GDM1 (cell line): ENCODE measurements around the gene RBL1.
A peak's percentile ranks its signal among the peaks of the same experiment; 100 is the strongest.
"Not testable (repeated sequence)": the region's sequence is repeated elsewhere in the genome, so short reads cannot be mapped to it uniquely, and the experiment has no call there.

Experiments used
- DNase-seq: peaks from one replicate; lab custom pipeline; 2025; lab: John Stamatoyannopoulos, UW

RBL1 gene

DNA sequence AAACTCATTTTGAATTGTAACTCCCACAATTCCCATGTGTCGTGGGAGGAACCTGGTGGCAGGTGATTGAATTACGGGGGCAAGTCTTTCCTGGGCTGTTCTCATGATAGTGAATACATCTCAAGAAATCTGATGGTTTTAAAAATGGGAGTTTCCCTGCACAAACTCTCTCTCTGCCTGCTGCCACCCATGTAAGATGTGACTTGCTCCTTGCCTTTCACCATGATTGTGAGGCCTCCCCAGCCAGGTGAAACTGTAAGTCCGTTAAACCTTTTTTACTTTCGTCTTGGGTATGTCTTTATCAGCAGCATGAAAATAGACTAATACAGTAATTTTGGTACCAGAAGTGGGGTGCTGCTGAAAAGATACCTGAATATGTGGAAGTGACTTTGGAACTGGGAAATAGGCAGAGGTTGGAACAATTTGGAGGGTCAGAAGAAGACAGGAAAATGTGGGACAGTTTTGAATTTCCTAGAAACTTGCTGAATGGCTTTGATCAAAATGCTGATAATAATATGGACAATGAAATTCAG is 102.9 kb downstream of the RBL1 start:
- DNase-seq: no peak

DNA sequence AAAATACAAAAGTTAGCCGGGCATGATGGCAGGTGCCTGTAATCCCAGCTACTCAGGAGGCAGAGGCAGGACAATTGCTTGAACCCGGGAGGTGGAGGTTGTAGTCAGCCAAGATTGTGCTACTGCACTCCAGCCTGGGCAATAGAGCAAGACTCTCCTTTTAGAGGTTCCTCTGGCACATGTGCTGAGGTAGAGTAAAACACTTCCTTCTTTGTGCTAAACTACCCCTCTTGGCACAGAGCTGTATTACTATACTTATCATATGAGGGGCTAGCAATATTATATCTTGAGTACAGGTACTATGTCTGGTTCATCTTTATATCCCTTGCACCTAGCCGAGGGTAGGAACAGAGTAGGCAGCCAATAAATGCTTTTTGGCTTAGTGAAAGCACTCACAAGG is 104.1 kb downstream of the RBL1 start:
- no peak for DNase-seq

DNA sequence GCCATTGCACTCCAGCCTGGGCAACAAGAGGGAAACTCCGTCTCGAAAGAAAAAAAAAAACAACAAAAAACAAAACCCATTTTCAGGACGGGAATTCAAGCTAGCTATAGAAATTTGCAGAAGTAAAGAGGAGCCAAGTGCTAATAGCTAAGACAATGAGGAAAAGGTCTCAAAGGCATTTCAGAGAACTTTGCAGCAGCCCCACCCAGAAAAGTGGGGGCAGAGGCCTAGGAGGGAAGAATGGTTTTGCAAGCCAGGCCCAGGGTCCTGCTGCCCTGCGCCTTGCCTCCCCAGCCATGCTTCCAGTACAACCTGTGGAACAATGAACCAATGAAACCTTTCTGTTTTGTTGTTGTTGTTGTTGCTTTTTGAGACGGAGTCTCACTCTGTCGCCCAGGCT is 106.0 kb downstream of the RBL1 start:
- no peak for DNase-seq

DNA sequence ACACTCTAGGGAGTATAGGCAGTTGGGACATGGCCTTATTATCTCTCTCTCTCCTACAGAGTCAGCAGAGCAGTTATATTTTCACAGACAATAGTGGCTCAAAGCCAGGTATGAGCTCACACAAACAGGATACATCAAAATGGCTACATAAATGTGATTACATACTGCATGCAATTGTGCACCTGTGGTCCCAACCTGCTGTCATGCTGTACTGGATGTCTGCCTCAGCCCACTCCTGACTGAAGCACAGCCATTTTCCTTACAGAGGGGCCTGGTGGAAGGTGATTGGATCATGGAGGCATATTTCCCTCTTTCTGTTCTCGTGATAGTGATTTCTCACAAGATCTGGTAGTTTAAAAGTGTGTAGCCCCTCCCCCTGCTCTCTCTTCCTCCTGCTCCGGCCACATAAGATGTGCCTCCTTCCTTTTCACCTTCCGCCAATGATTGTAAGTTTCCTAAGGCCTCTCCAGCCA is 107.3 kb downstream of the RBL1 start:
- DNase-seq: no peak

GRCh38 chr20:36984257-36984638 is 111.5 kb downstream of the RBL1 start:
- no peak for DNase-seq

DNA sequence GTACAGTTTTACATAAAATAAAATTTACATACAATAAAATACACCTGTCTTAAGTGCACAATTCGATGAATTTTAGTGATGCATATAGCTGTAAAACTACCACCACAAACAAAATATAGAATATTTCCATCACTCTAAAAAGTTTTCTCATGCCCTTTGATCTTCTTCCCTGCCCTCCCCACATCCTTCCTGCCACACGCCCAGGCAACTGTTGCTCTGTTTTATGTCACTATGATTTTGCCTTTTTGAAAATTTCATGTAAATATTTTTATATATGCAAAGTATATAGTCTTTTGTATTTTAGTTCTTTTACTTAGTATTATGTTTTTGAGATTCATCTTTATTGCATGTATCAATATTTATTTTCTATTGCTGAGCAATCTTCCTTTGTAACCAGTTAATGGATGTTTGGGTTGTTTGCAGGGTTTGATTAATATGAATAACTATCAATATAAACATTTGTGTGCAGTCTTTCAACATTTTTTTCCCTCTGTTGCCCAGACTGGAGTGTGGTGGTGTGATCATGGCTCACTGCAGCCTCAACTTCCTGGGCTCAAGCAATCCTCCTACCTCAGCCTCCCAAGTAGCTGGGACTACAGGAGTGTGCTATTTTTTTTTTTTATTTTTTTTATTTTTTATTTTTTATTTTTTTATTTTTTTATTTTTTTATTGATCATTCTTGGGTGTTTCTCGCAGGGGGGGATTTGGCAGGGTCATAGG is 120.5 kb downstream of the RBL1 start:
- DNase-seq: no peak

DNA sequence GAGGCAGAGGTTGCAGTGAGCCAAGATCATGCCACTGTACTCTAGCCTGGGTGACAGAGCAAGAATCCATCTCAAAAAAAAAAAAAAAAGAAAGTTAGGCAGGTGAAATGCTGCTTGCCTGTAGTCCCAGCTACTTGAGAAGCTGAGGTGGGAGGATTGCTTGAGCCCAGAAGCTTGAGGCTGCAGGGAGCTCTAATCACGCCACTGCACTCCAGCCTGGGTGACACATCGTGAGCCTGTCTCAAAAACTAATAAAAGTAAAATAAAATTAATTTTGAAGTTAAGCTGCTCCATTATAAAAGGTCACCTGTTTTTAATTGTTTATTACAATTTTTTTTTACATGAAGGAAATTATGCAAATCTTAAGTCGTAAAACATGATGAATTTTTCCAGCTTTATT is 121.1 kb downstream of the RBL1 start:
- no peak for DNase-seq

GRCh38 chr20:36971103-36971502 is 124.7 kb downstream of the RBL1 start:
- no peak for DNase-seq

DNA sequence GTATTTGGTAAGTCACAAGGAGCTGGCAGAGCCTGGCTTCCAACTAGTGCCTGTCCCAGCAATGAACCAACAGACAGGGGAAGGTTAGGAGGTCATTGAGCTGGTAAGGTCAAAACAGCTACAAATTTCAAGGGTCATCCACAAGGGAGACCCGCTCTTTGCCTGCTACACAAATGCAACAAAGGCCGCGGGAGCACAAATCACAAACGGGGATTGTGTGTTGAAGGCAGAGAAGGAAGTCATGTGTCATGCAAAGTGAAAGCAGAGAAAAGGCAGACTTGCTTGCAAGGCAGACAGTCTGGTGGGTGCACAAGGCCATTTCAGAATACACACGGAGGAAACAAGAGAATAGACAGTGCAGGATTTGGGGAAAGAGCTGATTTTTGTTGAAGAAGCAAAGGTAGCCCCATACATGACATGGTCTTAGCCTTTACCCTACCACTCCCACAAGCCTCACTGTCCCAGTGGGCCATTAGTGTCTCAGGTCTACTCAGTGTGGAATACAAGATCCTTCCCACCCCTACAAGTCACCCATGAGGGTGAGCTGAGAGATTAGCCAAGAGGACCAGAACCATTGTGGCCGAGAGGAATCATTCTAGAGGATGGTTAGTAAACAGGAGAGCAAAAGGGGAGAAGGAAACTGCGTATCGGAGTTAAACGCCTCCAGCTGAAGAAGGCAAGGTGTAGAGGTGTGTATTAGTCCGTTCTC is 126.2 kb downstream of the RBL1 start:
- no peak for DNase-seq

- DNase-seq: no peak
Measured at GRCh38 chr20:36969051-36969450, 126.7 kb downstream of the RBL1 start.

DNA sequence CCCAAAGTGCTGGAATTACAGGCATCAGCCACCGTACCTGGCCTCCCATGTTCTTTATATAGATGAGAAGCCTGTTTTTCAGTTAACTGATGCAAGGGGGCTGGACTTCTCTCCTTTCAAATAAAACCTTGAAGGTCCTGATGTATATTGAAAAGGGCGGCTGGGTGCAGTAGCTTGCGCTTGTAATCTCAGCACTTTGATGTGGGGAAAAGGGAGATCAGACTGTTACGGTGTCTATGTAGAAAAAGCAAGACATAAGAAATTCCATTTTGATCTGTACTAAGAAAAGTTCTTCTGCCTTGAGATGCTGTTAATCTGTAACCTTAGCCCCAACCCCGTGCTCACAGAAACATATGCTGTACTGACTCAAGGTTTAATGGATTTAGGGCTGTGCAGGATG is 128.2 kb downstream of the RBL1 start:
- DNase-seq: no peak

DNA sequence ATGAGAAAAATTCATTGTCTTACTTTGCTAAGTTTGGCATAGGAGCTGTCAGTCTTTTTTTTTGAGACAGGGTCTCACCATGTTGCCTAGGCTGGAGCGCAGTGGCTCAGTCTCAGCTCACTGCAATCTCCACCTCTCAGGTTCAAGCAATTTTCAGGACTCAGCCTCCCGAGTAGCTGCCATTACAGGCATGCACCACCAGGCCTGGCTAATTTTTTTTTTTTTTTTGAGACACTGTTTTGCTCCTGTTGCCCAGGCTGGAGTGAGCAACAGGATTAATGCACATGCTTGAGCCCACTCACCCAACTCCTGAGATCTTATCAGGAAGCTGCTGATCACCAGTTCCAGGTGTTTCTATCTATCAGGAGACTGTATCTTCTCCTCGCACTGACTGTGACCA is 128.8 kb downstream of the RBL1 start:
- DNase-seq: not testable (repeated sequence)

DNA sequence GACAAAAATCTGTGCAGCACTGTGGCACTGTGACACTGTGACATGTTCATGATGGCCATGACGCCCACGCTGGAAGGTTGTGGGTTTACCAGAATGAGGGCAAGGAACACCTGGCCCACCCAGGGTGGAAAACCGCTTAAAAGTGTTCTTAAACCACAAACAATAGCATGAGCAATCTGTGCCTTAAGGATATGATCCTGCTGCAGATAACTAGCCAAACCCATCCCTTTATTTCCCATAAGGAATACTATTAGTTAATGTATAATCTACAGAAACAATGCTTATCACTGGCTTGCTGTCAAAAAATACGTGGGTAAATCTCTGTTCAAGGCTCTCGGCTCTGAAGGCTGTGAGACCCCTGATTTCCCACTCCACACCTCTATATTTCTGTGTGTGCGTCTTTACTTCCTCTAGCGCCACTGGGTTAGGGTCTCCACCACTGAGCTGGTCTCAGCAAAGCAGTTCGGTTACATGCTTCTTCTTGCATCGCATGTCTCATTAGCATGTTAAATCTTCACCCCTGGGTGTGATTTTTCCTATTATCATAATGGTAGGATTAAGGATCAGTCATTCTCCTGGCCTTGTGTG is 133.3 kb downstream of the RBL1 start:
- DNase-seq: not testable (repeated sequence)

DNA sequence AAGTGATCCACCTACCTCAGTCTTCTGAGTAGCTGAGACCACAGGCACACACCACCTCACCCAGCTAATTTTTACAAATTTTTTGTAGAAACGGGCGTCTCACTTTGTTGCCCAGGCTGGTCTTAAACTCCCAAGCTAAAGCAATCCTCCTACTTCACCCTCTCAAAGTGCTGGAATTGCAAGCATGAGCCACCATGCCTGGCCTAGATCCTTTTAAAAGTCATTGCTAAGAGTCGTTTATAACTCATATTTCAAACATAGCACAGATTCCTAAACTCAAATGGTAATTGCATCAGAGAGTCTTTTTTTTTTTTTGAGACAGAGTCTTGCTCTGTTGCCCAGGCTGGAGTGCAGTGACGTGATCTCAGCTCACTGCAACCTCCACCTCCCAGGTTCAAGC is 136.6 kb downstream of the RBL1 start:
- no peak for DNase-seq

- peak; percentile 34 for DNase-seq
Measured at GRCh38 chr20:36957875-36958667, 137.7 kb downstream of the RBL1 start.

GRCh38 chr20:36956674-36957073 is 139.1 kb downstream of the RBL1 start:
- DNase-seq: no peak

GRCh38 chr20:36956016-36956415 is 139.8 kb downstream of the RBL1 start:
- DNase-seq: no peak

- DNase-seq: no peak
Measured at GRCh38 chr20:36951979-36952738, 143.6 kb downstream of the RBL1 start.

- DNase-seq: peak; percentile 61
Measured at GRCh38 chr20:36951198-36951978, 144.4 kb downstream of the RBL1 start, which contains the start of gene SAMHD1. SAMHD1 (minus strand) TSS chr20:36951708; CDS start chr20:36951643, 65 bp downstream.

- DNase-seq: no peak
Measured at GRCh38 chr20:36950414-36951197, 145.2 kb downstream of the RBL1 start.
